Measurements from ENCODE around the gene MOG.

GRCh38 chr6:29653452-29654038 lies 3.3 kb upstream of the MOG start:
- TF ChIP-seq POLR2A (IDR thresholded peaks at IDR 0.05) (no peak), CTCF (IDR thresholded peaks at IDR 0.05) (peak; percentile 37 to 75 (median 67))
